ENCODE data around the gene GTF3C1.

GRCh38 chr16:27491894-27492587, 57.7 kb downstream of the GTF3C1 start:
- TF ChIP-seq CTCF (IDR thresholded peaks at IDR 0.05), result no peak
- no peak for TF ChIP-seq ZFX (IDR thresholded peaks at IDR 0.05; ENCODE audit: borderline replicate concordance)

Data from 22Rv1 (cell line).